Muscle layer of duodenum (tissue), 2 donors: ENCODE results near the gene LAMP5.
A peak's percentile ranks its signal among the peaks of the same experiment; 100 is the strongest.

ENCODE experiments used
- H3K27ac ChIP-seq: one replicate; pipeline ENCODE4 v1.7.0; 2013; ENCODE audit warnings: mild to moderate bottlenecking, low read length
- H3K27me3 ChIP-seq: one replicate; pipeline ENCODE4 v1.7.0; 2013; ENCODE audit warnings: low read depth, mild to moderate bottlenecking, control low read depth, low read length
- H3K36me3 ChIP-seq, 2 donors: one replicate each; pipeline ENCODE4 v1.7.0; 2013; ENCODE audit warnings: low read length in 2 of 2, control low read depth in 1 of 2, mild to moderate bottlenecking in 1 of 2; ENCODE audit not compliant: insufficient read depth in 2 of 2, control insufficient read depth in 1 of 2
- H3K4me1 ChIP-seq, 2 donors: one replicate each; pipeline ENCODE4 v1.7.0; 2013; ENCODE audit warnings: low read length in 2 of 2, mild to moderate bottlenecking in 2 of 2, control low read depth in 1 of 2, moderate library complexity in 1 of 2; ENCODE audit not compliant: insufficient read depth in 2 of 2, control insufficient read depth in 1 of 2
- H3K4me3 ChIP-seq, 2 donors: one replicate each; pipeline ENCODE4 v1.7.0; 2013; ENCODE audit warnings: low read length in 2 of 2, low read depth in 1 of 2, mild to moderate bottlenecking in 1 of 2
- H3K9me3 ChIP-seq, 2 donors: one replicate each; pipeline ENCODE4 v1.7.0; 2013; ENCODE audit warnings: low read length in 2 of 2, control low read depth in 1 of 2, mild to moderate bottlenecking in 1 of 2; ENCODE audit not compliant: control insufficient read depth in 1 of 2
- donor health status: healthy.

The LAMP5 gene

GRCh38 chr20:9515741-9516233 is 1.4 kb downstream of the LAMP5 start:
- peak overlapping the region in 1 of 2 donors; percentile 57 for H3K4me3 ChIP-seq
- H3K9me3 ChIP-seq = no peaks in the 10 kb centered on the region
- H3K27me3 ChIP-seq = peaks cover 16% of the 10 kb centered on the region
- H3K4me1 ChIP-seq = peaks cover 0 to 23% of the 10 kb centered on the region in 2 donors
- H3K36me3 ChIP-seq = no peaks in the 10 kb centered on the region
- H3K27ac ChIP-seq = no peak overlapping the region

- H3K4me3 ChIP-seq = peak overlapping the region in 1 of 2 donors; percentile 57
- H3K27ac ChIP-seq = no peak overlapping the region
- peaks cover 16% of the 10 kb centered on the region for H3K27me3 ChIP-seq
- no peaks in the 10 kb centered on the region for H3K9me3 ChIP-seq
- H3K4me1 ChIP-seq = peaks cover 0 to 23% of the 10 kb centered on the region in 2 donors
- no peaks in the 10 kb centered on the region for H3K36me3 ChIP-seq
Measured at GRCh38 chr20:9516234-9516871, 2.0 kb downstream of the LAMP5 start.

GRCh38 chr20:9517297-9518162 is 3.1 kb downstream of the LAMP5 start:
- Histone ChIP-seq H3K27me3 (peaks cover 16% of the 10 kb centered on the region), H3K9me3 (no peaks in the 10 kb centered on the region), H3K4me3 (no peak overlapping the region), H3K4me1 (peaks cover 0 to 23% of the 10 kb centered on the region in 2 donors), H3K27ac (no peak overlapping the region), H3K36me3 (no peaks in the 10 kb centered on the region)

- Histone ChIP-seq H3K27ac (no peak overlapping the region), H3K9me3 (no peaks in the 10 kb centered on the region), H3K36me3 (no peaks in the 10 kb centered on the region), H3K4me3 (no peak overlapping the region), H3K4me1 (peaks cover 0 to 23% of the 10 kb centered on the region in 2 donors), H3K27me3 (peaks cover 16% of the 10 kb centered on the region)
Measured at GRCh38 chr20:9518576-9519175, 4.3 kb downstream of the LAMP5 start.

GRCh38 chr20:9520086-9520485 is 5.7 kb downstream of the LAMP5 start:
- no peak overlapping the region for H3K27ac ChIP-seq
- no peak overlapping the region for H3K4me3 ChIP-seq
- peaks cover 0 to 17% of the 10 kb centered on the region in 2 donors for H3K4me1 ChIP-seq
- H3K9me3 ChIP-seq = no peaks in the 10 kb centered on the region
- peaks cover 9% of the 10 kb centered on the region for H3K27me3 ChIP-seq
- H3K36me3 ChIP-seq = no peaks in the 10 kb centered on the region

- Histone ChIP-seq H3K36me3 (no peaks in the 10 kb centered on the region), H3K27ac (no peak overlapping the region)
Measured at GRCh38 chr20:9523636-9524035, 9.2 kb downstream of the LAMP5 start.

GRCh38 chr20:9531581-9531980 is 17.2 kb downstream of the LAMP5 start:
- no peaks in the 10 kb centered on the region for H3K27me3 ChIP-seq
- H3K36me3 ChIP-seq = no peaks in the 10 kb centered on the region
- H3K4me1 ChIP-seq = no peaks in the 10 kb centered on the region
- no peaks in the 10 kb centered on the region for H3K9me3 ChIP-seq
- H3K27ac ChIP-seq = no peak overlapping the region
- no peak overlapping the region for H3K4me3 ChIP-seq

More at GRCh38 chr20:9523636-9524035, 9.2 kb downstream of the LAMP5 start:
- H3K4me3 ChIP-seq = no peak overlapping the region
- H3K27me3 ChIP-seq = peaks cover 2% of the 10 kb centered on the region
- no peaks in the 10 kb centered on the region for H3K9me3 ChIP-seq
- no peaks in the 10 kb centered on the region for H3K4me1 ChIP-seq

- Histone ChIP-seq H3K27me3 (no peaks in the 10 kb centered on the region), H3K9me3 (no peaks in the 10 kb centered on the region), H3K27ac (no peak overlapping the region), H3K36me3 (no peaks in the 10 kb centered on the region), H3K4me3 (no peak overlapping the region), H3K4me1 (no peaks in the 10 kb centered on the region)
Measured at GRCh38 chr20:9532069-9532838, 17.9 kb downstream of the LAMP5 start.

GRCh38 chr20:9534025-9534424 is 19.6 kb downstream of the LAMP5 start:
- Histone ChIP-seq H3K4me3 (no peak overlapping the region), H3K27me3 (no peaks in the 10 kb centered on the region), H3K9me3 (no peaks in the 10 kb centered on the region), H3K36me3 (no peaks in the 10 kb centered on the region), H3K4me1 (no peaks in the 10 kb centered on the region), H3K27ac (no peak overlapping the region)

GRCh38 chr20:9535449-9535848 is 21.1 kb downstream of the LAMP5 start:
- H3K27me3 ChIP-seq = no peaks in the 10 kb centered on the region
- H3K9me3 ChIP-seq = no peaks in the 10 kb centered on the region
- H3K36me3 ChIP-seq = no peaks in the 10 kb centered on the region
- H3K27ac ChIP-seq = no peak overlapping the region
- no peaks in the 10 kb centered on the region for H3K4me1 ChIP-seq
- no peak overlapping the region for H3K4me3 ChIP-seq

GRCh38 chr20:9543214-9543613 is 28.8 kb downstream of the LAMP5 start:
- no peaks in the 10 kb centered on the region for H3K4me1 ChIP-seq
- H3K27me3 ChIP-seq = no peaks in the 10 kb centered on the region
- no peak overlapping the region for H3K27ac ChIP-seq
- no peaks in the 10 kb centered on the region for H3K36me3 ChIP-seq
- H3K4me3 ChIP-seq = no peak overlapping the region
- H3K9me3 ChIP-seq = no peaks in the 10 kb centered on the region
